ENCODE measurements around the gene FIBP. TPM values are rescaled to one million over a fixed set of nuclear protein-coding genes. Genes with fewer than 3 reads are reported as not detected.

Gene FIBP
- total RNA-seq, 1 donor = 129 TPM

GRCh38 chr11:65917434-65918210, 29.4 kb upstream of the FIBP start:
- peaks cover 66% of the 10 kb centered on the region for H3K79me2 ChIP-seq (ENCODE audit: insufficient read depth, low read length)

GRCh38 chr11:65917077-65917433, 28.8 kb upstream of the FIBP start:
- Histone ChIP-seq H4K20me1 (ENCODE audit: insufficient read depth, low read length) (no peaks in the 10 kb centered on the region), H3K27ac (ENCODE audit: low read depth, low read length) (peak overlapping the region; percentile 95), H3K9me3 (ENCODE audit: low read depth, low read length) (no peaks in the 10 kb centered on the region), H3K36me3 (ENCODE audit: insufficient read depth, low read length) (peaks cover 18% of the 10 kb centered on the region), H3K4me2 (ENCODE audit: insufficient read depth, low read length) (peak overlapping the region; percentile 82), H3K79me2 (ENCODE audit: insufficient read depth, low read length) (peaks cover 63% of the 10 kb centered on the region), H3K4me1 (ENCODE audit: insufficient read depth, low read length) (peaks cover 74% of the 10 kb centered on the region), H3K4me3 (ENCODE audit: insufficient read depth, low read length) (peak overlapping the region; percentile 88), H2AFZ (ENCODE audit: low read length) (no peak overlapping the region), H3K27me3 (ENCODE audit: insufficient read depth, low read length) (no peaks in the 10 kb centered on the region)
- TF ChIP-seq CTCF (IDR thresholded peaks at IDR 0.05; ENCODE audit: extremely low read depth, low read depth, low read length) = no peak
- DNase-seq (ENCODE audit: insufficient read length, low spot score, missing footprints) = peak; percentile 54

More at GRCh38 chr11:65917434-65918210, 29.4 kb upstream of the FIBP start:
- Histone ChIP-seq H2AFZ (ENCODE audit: low read length) (no peak overlapping the region), H4K20me1 (ENCODE audit: insufficient read depth, low read length) (peaks cover 2% of the 10 kb centered on the region), H3K27ac (ENCODE audit: low read depth, low read length) (peak overlapping the region; percentile 95), H3K36me3 (ENCODE audit: insufficient read depth, low read length) (peaks cover 24% of the 10 kb centered on the region), H3K4me1 (ENCODE audit: insufficient read depth, low read length) (peaks cover 68% of the 10 kb centered on the region), H3K4me2 (ENCODE audit: insufficient read depth, low read length) (peak overlapping the region; percentile 82), H3K4me3 (ENCODE audit: insufficient read depth, low read length) (peak overlapping the region; percentile 88), H3K27me3 (ENCODE audit: insufficient read depth, low read length) (no peaks in the 10 kb centered on the region), H3K9me3 (ENCODE audit: low read depth, low read length) (no peaks in the 10 kb centered on the region)
- DNase-seq (ENCODE audit: insufficient read length, low spot score, missing footprints) = peak; percentile 69
- TF ChIP-seq CTCF (IDR thresholded peaks at IDR 0.05; ENCODE audit: extremely low read depth, low read depth, low read length) = no peak

- peak overlapping the region; percentile 37 for H3K4me3 ChIP-seq (ENCODE audit: insufficient read depth, low read length)
- H3K79me2 ChIP-seq (ENCODE audit: insufficient read depth, low read length) = peaks cover 59% of the 10 kb centered on the region
- no peak for TF ChIP-seq CTCF (IDR thresholded peaks at IDR 0.05; ENCODE audit: extremely low read depth, low read depth, low read length)
- peaks cover 15% of the 10 kb centered on the region for H3K36me3 ChIP-seq (ENCODE audit: insufficient read depth, low read length)
- H4K20me1 ChIP-seq (ENCODE audit: insufficient read depth, low read length) = no peaks in the 10 kb centered on the region
- peak; percentile 50 for DNase-seq (ENCODE audit: insufficient read length, low spot score, missing footprints)
- H3K4me1 ChIP-seq (ENCODE audit: insufficient read depth, low read length) = peaks cover 80% of the 10 kb centered on the region
- H3K4me2 ChIP-seq (ENCODE audit: insufficient read depth, low read length) = peak overlapping the region; percentile 82
- no peak overlapping the region for H2AFZ ChIP-seq (ENCODE audit: low read length)
- peak overlapping the region; percentile 95 for H3K27ac ChIP-seq (ENCODE audit: low read depth, low read length)
- H3K9me3 ChIP-seq (ENCODE audit: low read depth, low read length) = no peaks in the 10 kb centered on the region
- no peaks in the 10 kb centered on the region for H3K27me3 ChIP-seq (ENCODE audit: insufficient read depth, low read length)
Observed at GRCh38 chr11:65916391-65916790, 28.1 kb upstream of the FIBP start.

- no peak overlapping the region for H2AFZ ChIP-seq (ENCODE audit: low read length)
- no peak for TF ChIP-seq CTCF (IDR thresholded peaks at IDR 0.05; ENCODE audit: extremely low read depth, low read depth, low read length)
- peaks cover 10% of the 10 kb centered on the region for H3K36me3 ChIP-seq (ENCODE audit: insufficient read depth, low read length)
- H4K20me1 ChIP-seq (ENCODE audit: insufficient read depth, low read length) = no peaks in the 10 kb centered on the region
- no peaks in the 10 kb centered on the region for H3K27me3 ChIP-seq (ENCODE audit: insufficient read depth, low read length)
- peak overlapping the region; percentile 37 for H3K4me3 ChIP-seq (ENCODE audit: insufficient read depth, low read length)
- peak overlapping the region; percentile 95 for H3K27ac ChIP-seq (ENCODE audit: low read depth, low read length)
- H3K4me1 ChIP-seq (ENCODE audit: insufficient read depth, low read length) = peaks cover 80% of the 10 kb centered on the region
- DNase-seq (ENCODE audit: insufficient read length, low spot score, missing footprints) = peak; percentile 99
- H3K4me2 ChIP-seq (ENCODE audit: insufficient read depth, low read length) = peak overlapping the region; percentile 82
- no peaks in the 10 kb centered on the region for H3K9me3 ChIP-seq (ENCODE audit: low read depth, low read length)
- H3K79me2 ChIP-seq (ENCODE audit: insufficient read depth, low read length) = peaks cover 53% of the 10 kb centered on the region
Observed at GRCh38 chr11:65915821-65916251, 27.6 kb upstream of the FIBP start.
